SK-N-DZ (cell line): ENCODE measurements around the gene IQSEC1.

Experiments used
- DNase-seq: peaks from one replicate; pipeline ENCODE4 v3.0.0-alpha.2; 2015; ENCODE audit warnings: low spot score

Gene IQSEC1

GRCh38 chr3:12935861-12936830 lies 137.1 kb downstream of the IQSEC1 start:
- DNase-seq = no peak

DNA sequence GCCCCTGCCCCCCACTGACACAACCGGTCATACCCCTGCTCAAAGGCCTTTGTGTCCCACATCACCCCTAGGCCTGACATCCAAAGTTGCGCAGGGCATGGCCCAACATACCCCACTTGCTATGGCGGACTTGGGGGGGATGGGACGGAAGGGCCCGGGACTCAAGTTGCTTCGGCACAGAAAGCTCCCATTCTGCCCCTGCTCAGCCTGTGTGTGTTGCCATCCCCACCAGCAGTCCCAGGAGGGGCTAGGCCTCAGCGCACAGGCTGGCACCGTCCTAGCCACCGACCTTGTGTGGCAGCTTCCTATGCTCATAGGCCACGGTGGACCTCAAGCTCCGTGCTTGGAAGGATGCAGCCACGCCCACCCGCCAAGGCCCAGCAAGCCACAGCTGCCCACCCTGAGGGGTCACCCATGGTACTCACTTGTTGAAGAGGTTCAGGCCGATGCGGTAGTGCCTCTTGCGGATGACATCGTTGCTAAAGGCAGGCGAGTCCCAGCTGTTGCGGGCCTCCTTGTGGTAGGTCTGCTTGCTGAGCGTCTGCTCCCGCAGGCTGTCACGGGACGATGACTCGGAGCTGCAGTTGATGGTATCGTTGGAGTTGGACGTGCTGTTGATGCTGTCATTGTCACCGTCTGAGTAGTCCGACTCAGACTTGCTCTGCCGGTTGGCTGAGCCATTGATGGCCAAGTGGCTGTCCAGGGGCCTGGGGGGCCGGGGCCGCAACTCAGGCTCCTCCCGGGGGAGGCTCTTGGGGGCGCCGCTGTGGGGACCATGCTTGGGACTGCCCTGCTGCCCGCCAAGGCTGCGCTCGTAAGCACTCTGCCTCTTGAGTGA lies 138.0 kb downstream of the IQSEC1 start:
- DNase-seq = no peak

DNA sequence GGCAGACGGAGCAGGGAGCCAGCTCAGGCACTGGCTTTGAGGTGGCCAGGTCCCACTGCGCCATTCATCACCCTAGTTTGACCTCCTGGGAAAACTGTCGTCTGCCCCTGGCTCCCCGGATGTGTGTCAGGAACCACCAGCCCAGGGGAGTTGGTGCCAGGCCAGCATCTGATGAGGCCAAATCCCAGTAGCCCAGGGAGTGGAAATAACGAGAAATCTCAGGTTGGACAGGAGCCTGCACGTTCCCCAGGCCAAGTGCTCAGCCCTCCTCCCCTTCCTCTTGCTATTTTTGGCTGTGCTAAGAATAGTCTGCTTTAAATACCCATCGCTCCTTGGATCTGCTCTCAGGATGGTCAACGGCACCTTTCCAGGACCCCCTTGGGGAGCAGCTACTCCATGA lies 138.8 kb downstream of the IQSEC1 start:
- DNase-seq = no peak

DNA sequence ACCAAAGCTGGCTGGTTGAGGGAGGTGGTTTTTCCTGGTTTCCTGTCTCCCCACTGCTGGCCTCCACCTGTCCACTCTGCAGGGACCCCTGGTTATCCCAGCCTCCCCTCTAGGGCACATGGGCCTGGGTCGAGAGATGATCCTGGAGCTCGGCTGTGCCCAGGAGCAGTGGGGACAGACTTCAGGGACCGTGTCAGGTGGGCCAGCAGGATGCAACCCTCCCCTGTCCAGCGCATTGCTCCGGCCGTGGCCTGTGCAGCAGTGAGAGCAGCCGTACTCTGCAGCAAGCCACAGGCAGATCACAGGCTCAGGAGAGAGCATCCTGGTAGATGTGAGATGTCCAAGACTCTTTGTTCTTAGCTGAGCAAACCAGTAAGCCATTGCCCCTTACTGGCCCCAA lies 139.3 kb downstream of the IQSEC1 start:
- no peak for DNase-seq

- DNase-seq = no peak
Observed at GRCh38 chr3:12932754-12933153, 140.5 kb downstream of the IQSEC1 start.

- no peak for DNase-seq
Observed at GRCh38 chr3:12932347-12932746, 140.9 kb downstream of the IQSEC1 start.

DNA sequence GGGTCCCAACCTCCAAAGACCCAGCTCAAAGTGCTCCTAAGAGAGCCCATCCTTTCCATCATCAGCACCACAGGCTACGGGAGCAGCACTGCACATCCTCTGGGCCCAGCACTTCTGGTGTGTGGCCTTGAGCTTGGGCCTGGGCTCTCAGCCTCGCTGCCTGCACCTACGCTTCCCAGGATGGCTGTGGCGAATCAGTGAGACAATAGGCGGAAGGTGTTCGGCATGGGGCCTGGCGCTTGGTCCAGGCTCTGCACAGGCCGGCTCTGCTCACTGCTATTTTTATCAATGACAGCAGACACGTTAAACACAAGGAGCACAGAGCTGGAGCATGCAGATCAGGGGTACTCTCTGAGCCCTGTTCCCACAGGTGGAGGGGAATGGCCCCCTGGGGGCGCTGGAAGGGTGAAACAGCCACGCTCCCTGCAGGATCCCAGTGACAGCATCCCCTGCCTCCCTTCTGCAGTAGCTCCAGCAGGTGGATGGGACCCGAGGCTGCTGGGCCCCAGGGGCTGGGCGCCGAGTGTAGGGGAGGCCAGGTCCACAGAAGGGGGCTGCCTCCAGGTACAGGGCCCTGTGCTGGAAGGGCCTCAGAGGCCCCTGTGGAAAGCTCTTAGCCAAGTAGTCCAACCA lies 141.8 kb downstream of the IQSEC1 start:
- DNase-seq = no peak

DNA sequence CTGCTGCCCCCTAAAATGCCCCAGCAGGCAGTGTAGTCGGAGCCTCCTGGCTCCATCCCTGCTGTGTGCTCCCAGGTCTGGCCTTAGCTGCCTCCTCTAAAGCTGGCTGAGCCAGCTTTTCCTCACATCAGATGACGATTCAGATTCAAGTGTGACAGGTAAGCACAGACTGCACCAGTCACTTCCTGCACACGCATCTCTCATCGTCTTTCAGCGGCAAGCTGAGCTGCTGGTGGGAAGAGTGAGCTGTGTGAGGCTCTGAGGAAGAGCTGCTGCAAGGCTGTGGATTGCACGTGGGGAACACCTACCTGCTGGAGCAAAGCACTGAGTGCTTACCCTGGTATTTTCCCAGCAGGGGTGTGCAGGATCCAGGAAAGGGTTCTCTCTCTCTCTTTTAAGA lies 143.4 kb downstream of the IQSEC1 start:
- DNase-seq = no peak

DNA sequence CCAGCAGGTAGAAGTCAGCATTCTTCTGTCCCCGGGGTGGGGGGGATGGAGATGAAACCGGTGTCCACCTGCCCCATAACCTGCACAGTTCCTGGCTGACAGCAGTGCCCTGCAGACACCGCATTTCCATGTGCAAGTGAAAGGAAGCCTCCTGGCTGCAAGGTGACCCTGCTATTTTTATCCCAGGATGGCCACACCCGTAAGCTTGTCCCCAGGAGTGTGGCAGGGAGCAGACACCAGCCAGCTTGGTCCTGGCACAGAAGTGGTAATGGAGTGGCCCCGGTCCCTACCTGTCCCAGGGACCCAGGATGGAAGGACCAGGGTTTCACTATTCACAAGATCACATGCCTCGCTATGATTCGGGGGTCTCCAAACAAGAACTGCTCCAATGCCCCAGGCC lies 146.6 kb downstream of the IQSEC1 start:
- no peak for DNase-seq

DNA sequence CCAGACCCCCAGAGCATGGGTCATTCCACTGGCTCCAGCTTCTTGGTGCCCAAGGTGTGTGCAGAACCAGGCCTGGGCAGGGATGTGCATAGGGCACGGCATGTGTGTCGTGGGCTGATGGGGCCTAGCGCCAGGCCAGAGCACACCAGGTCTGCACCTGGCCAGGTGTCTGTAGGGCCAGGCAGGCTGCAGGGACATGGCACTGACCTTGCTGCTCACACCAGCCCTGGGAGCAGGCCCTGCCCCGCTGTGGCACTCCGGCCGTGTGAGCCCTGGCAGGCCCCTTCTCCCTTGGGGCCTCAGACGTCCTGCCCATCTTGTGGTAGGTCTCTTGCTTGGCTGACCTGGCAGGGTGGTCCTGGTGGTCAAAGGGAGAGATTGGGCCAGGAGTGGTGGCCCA lies 147.6 kb downstream of the IQSEC1 start:
- no peak for DNase-seq

DNA sequence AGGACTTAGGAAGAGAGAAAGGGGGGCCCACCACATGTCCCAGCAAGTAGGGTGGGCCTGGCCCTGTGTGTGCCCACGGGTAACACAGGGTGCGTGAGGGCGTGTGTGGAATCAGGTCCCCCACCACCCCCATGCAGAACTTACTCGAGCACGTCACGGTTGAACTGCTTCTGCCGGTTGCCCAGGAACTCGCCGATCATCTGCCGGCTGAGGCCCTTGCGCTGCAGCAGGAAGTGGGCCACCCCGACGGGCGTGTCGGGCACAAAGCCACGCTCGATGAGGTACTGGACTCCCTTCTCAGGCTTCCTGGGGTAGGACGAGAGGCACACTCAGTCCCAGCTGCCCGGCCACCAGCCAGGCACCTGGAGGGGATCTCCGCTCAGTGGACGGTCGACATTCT lies 148.8 kb downstream of the IQSEC1 start:
- DNase-seq = no peak

DNA sequence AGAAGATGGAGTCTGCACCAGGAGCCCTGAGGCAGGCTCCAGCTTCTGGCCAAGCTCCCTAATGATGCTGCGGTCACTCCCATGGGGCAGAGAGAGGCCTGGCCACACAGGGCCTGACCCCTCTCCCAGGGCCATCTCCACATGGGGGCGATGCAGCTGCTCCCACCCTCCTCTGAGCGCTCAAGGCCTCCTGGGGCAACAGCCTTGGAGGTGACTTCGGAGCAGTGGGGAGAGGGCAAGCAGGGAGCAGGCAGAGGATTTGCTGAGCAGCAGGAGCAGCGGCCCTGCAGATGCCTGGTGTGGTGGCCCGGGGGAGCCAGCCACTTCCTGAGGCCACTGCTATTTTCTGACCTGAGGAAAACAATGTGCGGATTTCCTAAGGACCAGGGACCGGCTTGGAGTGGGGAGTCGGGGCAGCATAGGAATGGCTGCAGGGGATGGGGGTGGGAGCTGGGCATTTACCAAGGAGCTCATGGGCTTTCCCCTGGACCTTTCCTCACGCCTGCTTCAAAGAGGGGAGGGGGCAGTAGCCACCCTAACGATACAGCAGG lies 150.3 kb downstream of the IQSEC1 start:
- no peak for DNase-seq

- no peak for DNase-seq
Observed at GRCh38 chr3:12922306-12922705, 150.9 kb downstream of the IQSEC1 start.

DNA sequence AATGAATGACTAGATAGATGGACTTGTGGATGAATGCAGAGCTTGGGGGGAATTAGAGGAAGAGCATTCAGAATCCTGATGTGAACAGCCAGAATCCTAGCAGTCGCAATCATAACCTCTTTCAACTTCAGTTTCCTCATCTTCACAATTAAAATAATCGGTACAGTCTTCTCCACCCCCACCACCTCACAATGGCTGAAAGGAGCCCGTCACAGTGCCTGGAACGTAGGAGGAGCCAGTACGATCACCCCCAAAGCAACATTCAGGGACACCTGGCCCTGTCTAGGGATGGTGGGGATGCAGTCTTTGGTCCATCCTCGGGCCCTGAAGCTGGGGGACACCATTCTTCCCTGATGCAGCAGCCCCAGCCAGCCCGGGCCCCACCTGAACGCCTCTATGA lies 151.5 kb downstream of the IQSEC1 start:
- DNase-seq = no peak

DNA sequence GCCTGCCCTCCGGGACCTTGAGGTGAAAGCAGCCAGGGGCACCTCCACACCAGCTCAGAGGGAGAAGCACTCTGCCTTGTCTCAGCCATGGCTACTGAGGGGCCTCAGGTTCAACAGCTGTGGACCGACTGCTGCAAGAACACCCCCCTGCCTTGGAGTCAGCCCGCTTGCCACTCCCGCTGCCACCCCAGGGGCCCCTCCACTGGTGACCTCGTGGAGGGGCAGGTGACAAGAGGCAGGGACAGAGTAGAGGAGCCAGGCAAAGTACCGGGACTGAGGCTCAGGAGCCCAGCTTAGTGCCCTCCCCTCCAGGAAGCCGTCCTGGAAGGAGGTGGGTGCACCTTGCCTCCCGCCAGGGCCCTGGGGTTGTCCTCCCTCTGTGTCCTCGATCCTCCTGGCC lies 152.3 kb downstream of the IQSEC1 start:
- DNase-seq = no peak

GRCh38 chr3:12919205-12919604 lies 154.0 kb downstream of the IQSEC1 start:
- no peak for DNase-seq

GRCh38 chr3:12918231-12918630 lies 155.0 kb downstream of the IQSEC1 start:
- DNase-seq = no peak

DNA sequence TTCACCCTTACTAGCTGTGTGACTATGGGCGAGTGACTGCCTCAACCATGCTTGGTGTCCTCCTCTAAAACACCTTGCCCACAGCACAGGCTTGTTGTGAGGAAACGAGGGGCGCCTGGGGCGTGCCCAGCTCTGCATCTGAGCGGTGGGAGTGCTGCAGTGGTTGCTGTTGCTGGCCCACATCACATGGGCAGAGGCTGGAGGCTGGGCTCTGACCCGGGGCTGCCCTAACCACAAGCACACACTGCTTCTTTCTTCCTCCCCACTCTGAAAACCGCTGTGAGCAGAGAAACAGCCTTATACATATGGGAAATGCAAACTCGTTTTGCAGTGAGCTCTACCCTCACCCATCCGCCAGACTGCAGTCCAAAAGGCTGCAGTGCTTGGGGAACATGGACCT lies 157.1 kb downstream of the IQSEC1 start:
- DNase-seq = no peak

DNA sequence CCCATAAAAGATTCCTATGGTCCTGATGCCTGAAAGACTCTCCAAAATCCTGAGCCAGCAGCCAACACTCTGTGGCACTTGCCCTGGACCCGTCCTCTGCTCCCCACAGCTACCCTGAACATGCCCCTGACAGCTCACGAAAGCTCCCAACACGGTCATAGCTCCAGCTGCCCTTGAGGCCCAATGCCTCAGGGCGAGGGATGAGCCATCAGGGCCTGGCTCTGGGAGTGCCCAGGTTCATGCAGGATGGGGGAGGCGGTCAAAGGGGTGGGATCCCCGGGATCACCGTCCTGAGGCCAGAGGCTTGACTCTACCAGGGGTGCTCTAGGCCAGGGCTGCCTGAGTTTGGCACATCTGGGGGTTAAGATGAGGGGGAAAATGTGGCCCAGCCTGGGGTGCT lies 159.1 kb downstream of the IQSEC1 start:
- no peak for DNase-seq

DNA sequence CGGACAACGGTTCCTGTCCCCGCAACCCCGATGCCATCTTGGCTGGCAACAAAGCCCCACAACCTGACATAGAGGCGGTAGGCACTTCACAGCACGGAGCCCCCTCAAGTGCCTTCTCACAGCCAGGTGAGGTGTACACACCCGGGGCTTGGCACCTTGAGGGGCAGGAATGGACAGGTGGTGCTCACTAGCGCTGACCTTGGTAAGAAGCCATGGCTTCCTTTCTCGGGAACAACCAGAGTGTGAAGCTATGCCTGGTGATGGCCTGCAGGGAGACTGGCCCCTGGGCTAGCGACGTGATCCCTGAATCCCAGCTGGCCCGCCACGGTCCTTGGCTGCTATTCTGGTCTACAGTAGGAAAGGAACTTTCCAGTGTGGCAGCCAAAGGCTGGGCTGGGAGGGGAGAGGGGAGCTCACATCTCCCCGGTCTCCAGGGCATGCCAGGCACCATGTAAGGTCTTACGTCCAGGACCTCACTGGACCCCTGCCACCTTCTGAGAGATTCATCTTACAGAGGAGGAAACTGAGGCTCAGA lies 161.3 kb downstream of the IQSEC1 start:
- no peak for DNase-seq

- no peak for DNase-seq
Observed at GRCh38 chr3:12910356-12911099, 162.7 kb downstream of the IQSEC1 start.
